Ishikawa (cell line): Measurements from ENCODE around the gene CAT.

ENCODE experiments used
- CEBPB ChIP-seq: IDR thresholded peaks from 2 replicates; pipeline ENCODE4 v1.6.1; 2012
- CREB1 ChIP-seq: IDR thresholded peaks from 2 replicates; pipeline ENCODE4 v1.6.1; 2012; ENCODE audit warnings: low read depth
- EGR1 ChIP-seq: IDR thresholded peaks from 2 replicates; pipeline ENCODE4 v1.6.1; 2012
- EP300 ChIP-seq: IDR thresholded peaks from 2 replicates; pipeline ENCODE4 v1.6.1; 2012; ENCODE audit warnings: borderline replicate concordance
- FOXM1 ChIP-seq: IDR thresholded peaks from 2 replicates; pipeline ENCODE4 v1.6.1; 2012; ENCODE audit warnings: low read depth, borderline replicate concordance
- NFIC ChIP-seq: IDR thresholded peaks from 2 replicates; pipeline ENCODE4 v1.6.1; 2012
- RAD21 ChIP-seq: IDR thresholded peaks from 2 replicates; pipeline ENCODE4 v1.6.1; 2012; ENCODE audit warnings: low read depth
- TAF1 ChIP-seq: IDR thresholded peaks from 2 replicates; pipeline ENCODE4 v1.6.1; 2012; ENCODE audit warnings: low read depth, mild to moderate bottlenecking
- TCF12 ChIP-seq: IDR thresholded peaks from 2 replicates; pipeline ENCODE4 v1.6.1; 2012; ENCODE audit warnings: low read depth
- TEAD4 ChIP-seq: IDR thresholded peaks from 2 replicates; pipeline ENCODE4 v1.6.1; 2012
- YY1 ChIP-seq: IDR thresholded peaks from 2 replicates; pipeline ENCODE4 v1.6.1; 2012; ENCODE audit warnings: low read depth
- ZBTB7A ChIP-seq: IDR thresholded peaks from 2 replicates; pipeline ENCODE4 v1.6.1; 2012; ENCODE audit warnings: low read depth
- TF ChIP-seq, protein P1 (sequence below): IDR thresholded peaks from 2 replicates; pipeline ENCODE4 v1.6.1; 2012
- TF ChIP-seq, protein P2 (sequence below): IDR thresholded peaks from 2 replicates; pipeline ENCODE4 v1.6.1; 2012
- TF ChIP-seq, protein P3 (sequence below): IDR thresholded peaks from 2 replicates; pipeline ENCODE4 v1.6.1; 2012; ENCODE audit warnings: low read depth, mild to moderate bottlenecking

CAT gene

DNA sequence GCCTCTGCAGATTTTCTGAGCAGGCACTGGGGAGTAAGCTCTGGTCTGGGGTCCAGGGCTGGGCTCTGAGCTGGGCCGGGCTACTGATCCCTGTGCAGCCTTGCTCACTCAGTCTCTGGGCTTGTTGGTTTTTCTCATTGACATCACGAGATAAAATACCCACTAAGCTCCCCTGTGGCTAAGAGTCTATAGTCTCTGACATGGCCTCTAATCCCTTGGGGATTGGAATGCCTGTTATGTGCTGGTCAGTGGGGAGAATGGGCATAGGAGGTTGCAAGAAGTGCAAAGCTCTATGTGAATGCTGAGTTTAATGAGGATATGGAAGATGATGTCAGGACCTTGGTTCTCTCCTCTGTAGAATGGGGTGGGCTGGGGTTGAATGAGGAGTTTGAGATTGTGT lies 51.6 kb downstream of the CAT start:
- no peak for TF ChIP-seq YY1
- TF ChIP-seq, protein P1, sequence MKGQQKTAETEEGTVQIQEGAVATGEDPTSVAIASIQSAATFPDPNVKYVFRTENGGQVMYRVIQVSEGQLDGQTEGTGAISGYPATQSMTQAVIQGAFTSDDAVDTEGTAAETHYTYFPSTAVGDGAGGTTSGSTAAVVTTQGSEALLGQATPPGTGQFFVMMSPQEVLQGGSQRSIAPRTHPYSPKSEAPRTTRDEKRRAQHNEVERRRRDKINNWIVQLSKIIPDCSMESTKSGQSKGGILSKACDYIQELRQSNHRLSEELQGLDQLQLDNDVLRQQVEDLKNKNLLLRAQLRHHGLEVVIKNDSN = no peak
- TF ChIP-seq, protein P2, sequence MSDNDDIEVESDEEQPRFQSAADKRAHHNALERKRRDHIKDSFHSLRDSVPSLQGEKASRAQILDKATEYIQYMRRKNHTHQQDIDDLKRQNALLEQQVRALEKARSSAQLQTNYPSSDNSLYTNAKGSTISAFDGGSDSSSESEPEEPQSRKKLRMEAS = no peak
- no peak for TF ChIP-seq TEAD4
- no peak for TF ChIP-seq NFIC
- no peak for TF ChIP-seq FOXM1
- TF ChIP-seq, protein P3, sequence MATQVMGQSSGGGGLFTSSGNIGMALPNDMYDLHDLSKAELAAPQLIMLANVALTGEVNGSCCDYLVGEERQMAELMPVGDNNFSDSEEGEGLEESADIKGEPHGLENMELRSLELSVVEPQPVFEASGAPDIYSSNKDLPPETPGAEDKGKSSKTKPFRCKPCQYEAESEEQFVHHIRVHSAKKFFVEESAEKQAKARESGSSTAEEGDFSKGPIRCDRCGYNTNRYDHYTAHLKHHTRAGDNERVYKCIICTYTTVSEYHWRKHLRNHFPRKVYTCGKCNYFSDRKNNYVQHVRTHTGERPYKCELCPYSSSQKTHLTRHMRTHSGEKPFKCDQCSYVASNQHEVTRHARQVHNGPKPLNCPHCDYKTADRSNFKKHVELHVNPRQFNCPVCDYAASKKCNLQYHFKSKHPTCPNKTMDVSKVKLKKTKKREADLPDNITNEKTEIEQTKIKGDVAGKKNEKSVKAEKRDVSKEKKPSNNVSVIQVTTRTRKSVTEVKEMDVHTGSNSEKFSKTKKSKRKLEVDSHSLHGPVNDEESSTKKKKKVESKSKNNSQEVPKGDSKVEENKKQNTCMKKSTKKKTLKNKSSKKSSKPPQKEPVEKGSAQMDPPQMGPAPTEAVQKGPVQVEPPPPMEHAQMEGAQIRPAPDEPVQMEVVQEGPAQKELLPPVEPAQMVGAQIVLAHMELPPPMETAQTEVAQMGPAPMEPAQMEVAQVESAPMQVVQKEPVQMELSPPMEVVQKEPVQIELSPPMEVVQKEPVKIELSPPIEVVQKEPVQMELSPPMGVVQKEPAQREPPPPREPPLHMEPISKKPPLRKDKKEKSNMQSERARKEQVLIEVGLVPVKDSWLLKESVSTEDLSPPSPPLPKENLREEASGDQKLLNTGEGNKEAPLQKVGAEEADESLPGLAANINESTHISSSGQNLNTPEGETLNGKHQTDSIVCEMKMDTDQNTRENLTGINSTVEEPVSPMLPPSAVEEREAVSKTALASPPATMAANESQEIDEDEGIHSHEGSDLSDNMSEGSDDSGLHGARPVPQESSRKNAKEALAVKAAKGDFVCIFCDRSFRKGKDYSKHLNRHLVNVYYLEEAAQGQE = no peak
- TF ChIP-seq TAF1 = no peak
- TF ChIP-seq RAD21 = no peak
- no peak for TF ChIP-seq TCF12
- TF ChIP-seq CREB1 = no peak

DNA sequence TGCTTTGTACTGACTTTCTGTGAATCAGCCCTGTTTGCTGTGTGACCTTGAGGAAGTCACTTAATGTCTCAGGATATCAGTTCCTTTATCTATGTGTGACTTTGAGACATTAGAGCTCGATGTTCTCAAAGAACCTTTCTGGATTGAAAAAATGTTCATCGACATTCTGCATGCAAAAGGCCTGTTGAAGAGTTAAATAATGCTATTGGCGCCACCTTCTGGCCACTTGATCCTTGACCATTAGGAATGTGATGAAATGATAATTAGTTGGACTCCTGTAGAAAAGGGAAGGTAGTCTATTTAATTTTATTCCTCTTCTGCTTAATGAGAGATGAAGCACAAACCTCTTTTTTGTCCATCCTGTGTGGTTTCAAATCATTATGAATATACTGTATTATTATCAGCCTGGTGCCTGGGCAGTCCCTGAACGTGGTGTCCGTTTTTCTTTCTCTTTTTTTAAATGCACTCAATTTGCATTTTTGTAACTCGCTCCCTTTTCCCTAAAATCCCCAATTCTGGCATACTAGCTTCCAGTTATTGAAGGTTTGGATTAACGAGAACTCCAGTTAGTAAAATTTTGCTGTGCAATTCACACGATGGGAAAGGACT lies 54.2 kb downstream of the CAT start:
- TF ChIP-seq, protein P2 = no peak
- peak; percentile 83 for TF ChIP-seq RAD21

DNA sequence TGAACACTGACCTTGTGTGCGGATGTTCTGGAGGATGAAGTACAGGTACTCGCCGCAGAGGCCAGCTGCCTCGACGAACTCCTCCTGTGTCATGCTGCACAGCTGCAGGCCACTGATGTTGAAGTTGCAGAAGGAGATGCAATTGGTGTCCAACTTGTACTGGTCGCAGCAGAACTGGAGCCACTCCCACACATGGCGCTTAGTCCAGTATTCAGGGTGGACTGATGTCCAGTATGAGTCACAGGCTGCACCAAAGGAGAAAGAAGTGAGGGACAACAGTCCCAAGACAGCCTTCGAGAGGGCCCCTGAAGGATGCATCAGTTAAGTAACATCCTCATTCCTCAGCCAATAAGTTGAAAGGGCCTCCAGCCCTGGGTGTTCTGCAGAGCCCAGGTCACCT lies 54.7 kb downstream of the CAT start:
- TF ChIP-seq ZBTB7A (no peak), NFIC (no peak), TAF1 (no peak), TCF12 (no peak), RAD21 (no peak), EGR1 (no peak), CEBPB (no peak), FOXM1 (no peak), TEAD4 (no peak), EP300 (no peak), YY1 (no peak), CREB1 (no peak)
- TF ChIP-seq, protein P1 = no peak
- TF ChIP-seq, protein P3 = no peak
- TF ChIP-seq, protein P2 = no peak

DNA sequence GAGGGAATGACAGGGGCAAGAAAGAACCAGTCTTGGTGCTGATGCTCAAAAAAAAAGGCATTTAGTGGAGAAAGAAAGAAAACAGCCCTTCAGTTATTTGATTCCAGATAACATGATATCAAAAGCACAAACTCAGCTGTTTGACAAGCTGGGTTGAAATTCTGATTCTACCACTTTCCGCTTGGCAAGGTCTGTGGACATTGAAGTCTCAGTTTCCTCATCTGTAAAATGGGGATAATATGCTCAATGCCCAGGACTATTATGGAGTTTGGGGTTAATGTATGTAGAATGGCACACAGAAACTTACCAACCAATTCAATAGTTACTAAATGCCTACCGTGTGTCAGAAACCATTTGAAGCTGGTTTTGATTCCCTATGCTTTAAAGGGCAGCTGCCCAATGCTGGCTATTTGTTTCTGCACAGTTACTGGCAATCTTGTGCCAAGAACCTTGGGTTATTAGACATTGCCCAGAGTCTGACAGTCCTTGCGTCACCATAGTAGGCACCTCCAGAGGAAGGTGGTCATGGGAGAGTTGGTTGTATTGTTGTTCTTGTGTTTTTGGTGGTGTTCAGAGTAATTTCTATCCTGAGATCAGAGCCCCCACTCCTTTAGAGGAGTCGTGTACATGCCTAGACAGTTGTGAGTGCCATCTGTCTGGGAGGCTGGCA lies 55.3 kb downstream of the CAT start:
- no peak for TF ChIP-seq TEAD4
- TF ChIP-seq, protein P3 = no peak
- no peak for TF ChIP-seq CREB1
- TF ChIP-seq TAF1 = no peak
- TF ChIP-seq, protein P2 = no peak
- TF ChIP-seq YY1 = no peak
- no peak for TF ChIP-seq TCF12
- TF ChIP-seq RAD21 = no peak
